ENCODE results near the gene RNF115. TPM values are rescaled to one million over a fixed set of nuclear protein-coding genes. Genes with fewer than 3 reads are reported as not detected.

RNF115 gene
- polyA plus RNA-seq, 1 donor from 2014 or later, result 22.3 TPM

GRCh38 chr1:145855426-145855948 is 31.6 kb upstream of the RNF115 start:
- H3K27me3 ChIP-seq (ENCODE audit: insufficient read depth, low read depth, low read length), result no peaks in the 10 kb centered on the region
- TF ChIP-seq REST (IDR thresholded peaks at IDR 0.05; ENCODE audit: borderline replicate concordance) (no peak), RAD21 (conservative IDR thresholded peaks at IDR 0.05) (no peak), EP300 (conservative IDR thresholded peaks at IDR 0.05; ENCODE audit: poor library complexity, severe bottlenecking) (no peak)
- H3K4me2 ChIP-seq (ENCODE audit: low read length), result no peak overlapping the region
- H3K36me3 ChIP-seq (ENCODE audit: insufficient read depth, low read length), result no peaks in the 10 kb centered on the region
- H3F3A ChIP-seq (ENCODE audit: insufficient read depth, low read length, poor library complexity, severe bottlenecking), result no peaks in the 10 kb centered on the region
- no peak overlapping the region for H3K4me3 ChIP-seq (ENCODE audit: low read length)
- no peaks in the 10 kb centered on the region for H3K9me3 ChIP-seq (ENCODE audit: low read length)
- H3K79me2 ChIP-seq (replicated peaks; ENCODE audit: insufficient read depth, low read length), result peaks cover 5% of the 10 kb centered on the region
- H3K9ac ChIP-seq (ENCODE audit: low read length), result no peak overlapping the region
- no peaks in the 10 kb centered on the region for H4K20me1 ChIP-seq (ENCODE audit: insufficient read depth)
- H2AFZ ChIP-seq (ENCODE audit: low read depth, low read length), result no peak overlapping the region
- no peaks in the 10 kb centered on the region for H3K9me2 ChIP-seq (ENCODE audit: insufficient read depth, low read length)
- H3K27ac ChIP-seq (ENCODE audit: low read length), result no peak overlapping the region

GRCh38 chr1:145849356-145850160 is 25.7 kb upstream of the RNF115 start:
- Histone ChIP-seq H3K4me3 (ENCODE audit: low read length) (no peak overlapping the region), H3K36me3 (ENCODE audit: insufficient read depth, low read length) (peaks cover 4% of the 10 kb centered on the region), H3K9me2 (ENCODE audit: insufficient read depth, low read length) (no peaks in the 10 kb centered on the region), H4K20me1 (ENCODE audit: insufficient read depth) (no peaks in the 10 kb centered on the region), H3K27ac (ENCODE audit: low read length) (no peak overlapping the region), H2AFZ (ENCODE audit: low read depth, low read length) (no peak overlapping the region), H3K79me2 (replicated peaks; ENCODE audit: insufficient read depth, low read length) (no peaks in the 10 kb centered on the region), H3K4me2 (ENCODE audit: low read length) (no peak overlapping the region), H3F3A (ENCODE audit: insufficient read depth, low read length, poor library complexity, severe bottlenecking) (no peaks in the 10 kb centered on the region), H3K9ac (ENCODE audit: low read length) (no peak overlapping the region), H3K9me3 (ENCODE audit: low read length) (no peaks in the 10 kb centered on the region), H3K27me3 (ENCODE audit: insufficient read depth, low read depth, low read length) (no peaks in the 10 kb centered on the region)
- TF ChIP-seq EZH2 (IDR thresholded peaks at IDR 0.05; ENCODE audit: borderline replicate concordance, insufficient read depth, low read length, poor library complexity, severe bottlenecking) (no peak), TAF1 (IDR thresholded peaks at IDR 0.05; ENCODE audit: low read depth) (no peak), POLR2AphosphoS5 (IDR thresholded peaks at IDR 0.05) (no peak), REST (IDR thresholded peaks at IDR 0.05; ENCODE audit: borderline replicate concordance) (no peak), CTCF (IDR thresholded peaks at IDR 0.05; ENCODE audit: poor library complexity, severe bottlenecking) (no peak), RAD21 (conservative IDR thresholded peaks at IDR 0.05) (no peak), EP300 (conservative IDR thresholded peaks at IDR 0.05; ENCODE audit: poor library complexity, severe bottlenecking) (no peak), SMC3 (conservative IDR thresholded peaks at IDR 0.05; ENCODE audit: poor library complexity) (no peak), MXI1 (conservative IDR thresholded peaks at IDR 0.05; ENCODE audit: poor library complexity, severe bottlenecking) (no peak)

Measured in neural cell (in vitro differentiated cells).